Mesendoderm (in vitro differentiated cells): ENCODE data around the gene INO80C.

ENCODE experiments used
- DNase-seq: peaks from one replicate; pipeline ENCODE4 v3.0.0; 2013
- H2AK5ac ChIP-seq: 2 replicates; pipeline ENCODE4 v1.6.1; 2013; ENCODE audit warnings: low read length, inconsistent platforms
- H2BK120ac ChIP-seq: 2 replicates; pipeline ENCODE4 v1.6.1; 2013; ENCODE audit warnings: low read depth, mild to moderate bottlenecking, low read length, moderate library complexity, mixed read lengths
- H2BK15ac ChIP-seq: replicated peaks from 2 replicates; pipeline ENCODE4 v1.6.1; 2013; ENCODE audit warnings: low read depth, mild to moderate bottlenecking, moderate library complexity
- H2BK5ac ChIP-seq: 2 replicates; pipeline ENCODE4 v1.6.1; 2013; ENCODE audit warnings: low read length, inconsistent platforms
- H3K18ac ChIP-seq: 2 replicates; pipeline ENCODE4 v1.6.1; 2013; ENCODE audit warnings: mild to moderate bottlenecking, low read length, mixed read lengths
- H3K23ac ChIP-seq: one replicate; pipeline ENCODE4 v1.6.1; 2013; ENCODE audit warnings: low read length
- H3K27ac ChIP-seq: 2 replicates; pipeline ENCODE4 v1.5.1; 2013; ENCODE audit warnings: low read depth, mild to moderate bottlenecking, inconsistent platforms, low read length, moderate library complexity
- H3K27me3 ChIP-seq: 2 replicates; pipeline ENCODE4 v1.6.1; 2013; ENCODE audit warnings: low read length, control low read depth, mild to moderate bottlenecking, inconsistent platforms; ENCODE audit not compliant: insufficient read depth, poor library complexity
- H3K36me3 ChIP-seq: 2 replicates; pipeline ENCODE4 v1.6.1; 2013; ENCODE audit warnings: low read length, inconsistent platforms; ENCODE audit not compliant: control insufficient read depth, insufficient read depth
- H3K4ac ChIP-seq: one replicate; pipeline ENCODE4 v1.6.1; 2013; ENCODE audit warnings: low read depth, mild to moderate bottlenecking, low read length, moderate library complexity
- H3K4me1 ChIP-seq: 2 replicates; pipeline ENCODE4 v1.6.1; 2013; ENCODE audit warnings: low read depth, low read length, inconsistent platforms; ENCODE audit not compliant: control insufficient read depth
- H3K4me2 ChIP-seq: 2 replicates; pipeline ENCODE4 v1.6.1; 2013; ENCODE audit warnings: low read length
- H3K4me3 ChIP-seq: 2 replicates; pipeline ENCODE4 v1.5.1; 2013; ENCODE audit warnings: mild to moderate bottlenecking, low read length
- H3K56ac ChIP-seq: one replicate; pipeline ENCODE4 v1.6.1; 2013; ENCODE audit warnings: low read length
- H3K79me1 ChIP-seq: 2 replicates; pipeline ENCODE4 v1.6.1; 2013; ENCODE audit warnings: low read length, inconsistent platforms
- H3K79me2 ChIP-seq: 2 replicates; pipeline ENCODE4 v1.6.1; 2013; ENCODE audit warnings: mild to moderate bottlenecking, low read length; ENCODE audit not compliant: control insufficient read depth, insufficient read depth
- H3K9ac ChIP-seq: 2 replicates; pipeline ENCODE4 v1.6.1; 2013; ENCODE audit warnings: low read length, inconsistent platforms
- H4K5ac ChIP-seq: one replicate; pipeline ENCODE4 v1.6.1; 2013; ENCODE audit warnings: low read length
- H4K8ac ChIP-seq: one replicate; pipeline ENCODE4 v1.6.1; 2013; ENCODE audit warnings: low read depth, mild to moderate bottlenecking, control low read depth, low read length, moderate library complexity
- WGBS: extraction: QIAGEN DNeasy Blood & Tissue Kit; methylation state at CpG from one replicate; pipeline ENCODE4 v1.1.7; 2013; ENCODE audit warnings: low lambda C conversion rate, missing lambda C conversion rate; ENCODE audit not compliant: insufficient coverage; ENCODE audit errors: extremely low coverage; 5-methylcytosine and 5-hydroxymethylcytosine counted together

Gene INO80C

DNA sequence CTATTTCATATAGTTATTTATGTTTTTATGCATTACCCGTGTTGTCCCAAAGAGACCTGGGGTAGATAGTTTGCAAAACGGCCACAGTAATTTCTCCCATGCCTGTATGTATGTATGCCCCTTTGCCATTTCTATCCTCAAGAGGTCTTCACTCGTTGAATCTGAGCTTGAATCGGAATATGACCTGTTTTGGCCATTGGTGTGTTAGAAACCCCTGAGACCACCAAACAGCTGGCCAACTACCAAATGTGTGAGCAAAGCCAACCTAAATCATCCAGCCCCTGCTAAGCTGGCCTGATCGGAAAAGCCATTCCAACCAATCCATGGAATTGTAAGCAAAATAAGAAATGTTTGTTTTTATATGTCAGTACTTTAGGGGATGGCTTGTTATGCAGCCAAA is 23.4 kb upstream of the INO80C start:
- no peaks in the 10 kb centered on the region for H3K27me3 ChIP-seq
- no peak overlapping the region for H2BK5ac ChIP-seq
- DNase-seq = no peak
- no peak overlapping the region for H3K4ac ChIP-seq
- no peak overlapping the region for H2BK15ac ChIP-seq
- H3K36me3 ChIP-seq = no peaks in the 10 kb centered on the region
- H4K5ac ChIP-seq = no peak overlapping the region
- H4K8ac ChIP-seq = no peak overlapping the region
- H3K27ac ChIP-seq = no peak overlapping the region
- H3K18ac ChIP-seq = no peak overlapping the region
- no peak overlapping the region for H2AK5ac ChIP-seq
- H3K79me1 ChIP-seq = no peaks in the 10 kb centered on the region
- no peaks in the 10 kb centered on the region for H3K4me1 ChIP-seq
- H3K23ac ChIP-seq = no peak overlapping the region
- no peaks in the 10 kb centered on the region for H3K79me2 ChIP-seq
- H2BK120ac ChIP-seq = no peak overlapping the region
- H3K4me3 ChIP-seq = no peak overlapping the region
- H3K4me2 ChIP-seq = no peak overlapping the region
- WGBS = no CpG with 5 or more reads among the region's 5 CpGs
- H3K9ac ChIP-seq = no peak overlapping the region
- no peak overlapping the region for H3K56ac ChIP-seq

DNA sequence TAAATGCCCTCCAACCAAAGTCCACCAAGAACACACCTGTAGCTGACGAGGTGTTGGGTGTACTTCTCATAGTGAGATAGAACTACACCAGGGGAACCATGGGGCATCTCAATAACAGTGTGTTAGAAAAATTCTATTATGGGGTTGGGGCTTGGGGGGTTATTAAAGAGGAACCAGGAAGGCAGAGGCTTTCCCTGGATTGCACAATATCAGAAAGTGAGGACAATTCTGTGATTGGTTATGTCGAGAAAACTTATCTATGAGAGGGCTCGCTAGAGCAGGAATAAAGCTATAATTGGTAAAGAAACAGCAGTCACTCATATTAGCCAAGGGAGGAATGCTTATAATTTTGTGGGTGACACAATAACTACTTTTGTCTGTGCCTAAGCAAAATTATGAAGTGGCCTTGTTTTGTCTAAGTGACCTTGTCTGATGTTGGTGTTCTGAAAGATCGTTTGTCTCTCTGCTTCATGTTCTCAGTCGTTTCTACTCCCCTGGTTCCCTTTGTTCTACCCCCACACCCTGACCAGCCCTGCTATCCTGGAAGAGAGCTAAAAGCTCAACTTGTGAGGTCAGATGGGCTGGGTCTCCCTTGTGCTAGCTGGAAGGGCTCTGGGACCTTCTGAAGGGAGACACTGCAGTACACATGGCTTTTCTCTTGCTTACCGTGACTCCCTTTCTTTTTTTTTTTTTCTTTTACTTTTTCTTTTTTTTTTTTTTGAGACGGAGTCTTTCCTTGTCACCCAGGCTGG is 21.6 kb upstream of the INO80C start:
- H3K4me2 ChIP-seq = no peak overlapping the region
- H4K5ac ChIP-seq = no peak overlapping the region
- H2AK5ac ChIP-seq = no peak overlapping the region
- no CpG with 5 or more reads among the region's 7 CpGs for WGBS
- no peak overlapping the region for H3K4me3 ChIP-seq
- H4K8ac ChIP-seq = no peak overlapping the region
- no peak overlapping the region for H2BK15ac ChIP-seq
- H3K27me3 ChIP-seq = no peaks in the 10 kb centered on the region
- H3K4ac ChIP-seq = no peak overlapping the region
- no peak overlapping the region for H3K27ac ChIP-seq
- H3K36me3 ChIP-seq = no peaks in the 10 kb centered on the region
- no peaks in the 10 kb centered on the region for H3K79me1 ChIP-seq
- no peak for DNase-seq
- peaks cover 4% of the 10 kb centered on the region for H3K4me1 ChIP-seq
- no peak overlapping the region for H3K18ac ChIP-seq
- no peak overlapping the region for H2BK120ac ChIP-seq
- no peaks in the 10 kb centered on the region for H3K79me2 ChIP-seq
- H3K9ac ChIP-seq = no peak overlapping the region
- H2BK5ac ChIP-seq = no peak overlapping the region
- no peak overlapping the region for H3K23ac ChIP-seq
- no peak overlapping the region for H3K56ac ChIP-seq

DNA sequence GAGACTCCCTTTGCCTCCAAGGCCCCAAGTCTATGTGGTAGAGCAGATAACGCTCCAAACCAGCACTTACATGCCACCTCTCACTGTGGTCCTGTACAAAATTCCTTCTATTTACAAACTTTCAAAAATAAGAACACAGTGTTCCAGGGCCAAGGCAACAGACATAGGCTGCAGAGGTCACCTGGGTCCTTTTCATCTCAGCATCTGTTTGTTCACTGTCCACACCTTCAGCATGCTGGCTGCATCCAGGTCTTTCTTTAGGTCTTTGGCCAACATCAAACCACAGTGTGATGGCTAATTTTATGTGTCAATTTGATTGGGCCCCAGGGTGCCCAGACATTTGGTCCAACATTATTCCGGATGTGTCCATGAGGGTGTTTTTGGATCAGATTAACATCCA is 20.0 kb upstream of the INO80C start:
- Histone ChIP-seq H3K79me2 (no peaks in the 10 kb centered on the region), H3K9ac (no peak overlapping the region), H3K4me1 (peaks cover 8% of the 10 kb centered on the region), H3K4ac (no peak overlapping the region), H4K5ac (no peak overlapping the region), H3K56ac (no peak overlapping the region), H3K27ac (no peak overlapping the region), H2AK5ac (no peak overlapping the region), H3K18ac (peak overlapping the region; percentile 20), H3K4me2 (no peak overlapping the region), H2BK15ac (no peak overlapping the region), H2BK120ac (no peak overlapping the region), H3K36me3 (no peaks in the 10 kb centered on the region), H3K27me3 (no peaks in the 10 kb centered on the region), H3K23ac (no peak overlapping the region), H4K8ac (no peak overlapping the region), H2BK5ac (no peak overlapping the region), H3K79me1 (no peaks in the 10 kb centered on the region), H3K4me3 (no peak overlapping the region)
- DNase-seq = no peak
- no CpG with 5 or more reads among the region's 2 CpGs for WGBS

DNA sequence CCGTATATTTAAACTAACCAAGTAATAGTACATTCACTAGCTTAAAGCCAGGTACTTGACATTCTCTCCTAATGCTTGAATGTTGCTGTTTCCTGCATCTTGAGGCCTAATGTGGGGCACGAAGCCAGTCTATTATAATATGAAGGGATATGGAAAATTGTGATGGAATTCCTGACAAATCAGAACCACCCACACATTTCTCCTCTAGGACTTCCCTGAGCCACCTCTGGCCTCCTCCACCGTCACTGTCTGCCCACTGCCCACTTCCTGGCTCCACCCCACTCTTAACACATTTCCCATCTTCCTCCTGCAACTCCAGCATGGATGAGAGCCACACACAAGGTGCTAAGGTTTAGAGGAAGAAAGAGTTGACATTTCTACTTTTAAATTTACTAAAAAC is 19.0 kb upstream of the INO80C start:
- no peak overlapping the region for H4K8ac ChIP-seq
- no peaks in the 10 kb centered on the region for H3K79me2 ChIP-seq
- no peak overlapping the region for H3K18ac ChIP-seq
- no peak overlapping the region for H2BK5ac ChIP-seq
- H3K36me3 ChIP-seq = no peaks in the 10 kb centered on the region
- no peak overlapping the region for H3K23ac ChIP-seq
- peaks cover 8% of the 10 kb centered on the region for H3K4me1 ChIP-seq
- H3K27ac ChIP-seq = peak overlapping the region; percentile 9
- H3K56ac ChIP-seq = no peak overlapping the region
- no peak overlapping the region for H3K4ac ChIP-seq
- H4K5ac ChIP-seq = no peak overlapping the region
- H3K4me2 ChIP-seq = no peak overlapping the region
- no peak overlapping the region for H2BK15ac ChIP-seq
- H3K27me3 ChIP-seq = no peaks in the 10 kb centered on the region
- no peak overlapping the region for H3K4me3 ChIP-seq
- no peak for DNase-seq
- H2AK5ac ChIP-seq = no peak overlapping the region
- no peaks in the 10 kb centered on the region for H3K79me1 ChIP-seq
- WGBS = no CpG with 5 or more reads among the region's 3 CpGs
- no peak overlapping the region for H3K9ac ChIP-seq
- H2BK120ac ChIP-seq = no peak overlapping the region

DNA sequence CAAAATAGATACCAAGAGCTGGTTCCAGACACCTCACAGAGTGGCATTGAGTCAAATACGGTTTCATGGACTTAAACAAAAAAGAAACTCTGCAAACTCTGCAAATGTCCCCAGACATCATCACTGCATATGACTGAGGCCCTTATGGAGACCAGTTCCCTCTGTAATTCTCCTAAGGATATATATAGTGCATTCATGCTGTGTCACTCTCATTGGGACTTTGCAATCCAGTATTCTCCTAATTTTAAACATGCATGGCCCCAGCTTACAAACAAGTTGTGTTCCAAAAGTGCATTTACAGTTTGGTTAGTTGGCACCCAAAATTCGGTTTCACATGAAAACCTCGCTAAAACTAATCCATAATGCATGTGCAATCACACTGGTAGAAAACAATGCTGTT is 18.6 kb upstream of the INO80C start:
- Histone ChIP-seq H3K79me1 (no peaks in the 10 kb centered on the region), H4K5ac (no peak overlapping the region), H3K18ac (peak overlapping the region; percentile 62), H2BK5ac (no peak overlapping the region), H3K27ac (peak overlapping the region; percentile 65), H3K79me2 (no peaks in the 10 kb centered on the region), H4K8ac (no peak overlapping the region), H3K4ac (peak overlapping the region; percentile 62), H2BK120ac (peak overlapping the region; percentile 15), H3K4me3 (no peak overlapping the region), H3K27me3 (no peaks in the 10 kb centered on the region), H3K56ac (peak overlapping the region; percentile 19), H2BK15ac (no peak overlapping the region), H2AK5ac (no peak overlapping the region), H3K9ac (no peak overlapping the region), H3K36me3 (no peaks in the 10 kb centered on the region), H3K4me2 (no peak overlapping the region), H3K4me1 (peaks cover 8% of the 10 kb centered on the region), H3K23ac (no peak overlapping the region)
- no CpG with 5 or more reads among the region's 3 CpGs for WGBS
- DNase-seq = no peak
